T-cell (primary cell): ENCODE results near the gene SCLT1. TPM values are rescaled to one million over a fixed set of nuclear protein-coding genes. Genes with fewer than 3 reads are reported as not detected.

Experiments used
- ATAC-seq, 4 experiments: fragments of 200-7000 bp in 3 of 4; fragments of 150-1000 bp in 1 of 4; cut with Tn5 transposase; replicated peaks in 1 of 4; 1 replicate in 3 of 4; 2 replicates in 1 of 4; pipeline ENCODE4 v1.10.0; 2021; ENCODE audit warnings: moderate library complexity in 3 of 4, mild to moderate bottlenecking in 2 of 4, moderate number of reproducible peaks in 1 of 4
- CTCF ChIA-PET, 2 donors: fragments of 300-600 bp; sonication (Branson Sonifier 250); formaldehyde crosslinking; loops; one replicate each; lab custom pipeline; 2022; ENCODE audit warnings: antibody characterized with exemption in 2 of 2; lab: Charles Lee
- POLR2A ChIA-PET, 2 donors: fragments of 300-600 bp; sonication (Branson Sonifier 250); formaldehyde crosslinking; loops; one replicate each; lab custom pipeline; 2022; ENCODE audit warnings: antibody characterized with exemption in 2 of 2; lab: Charles Lee
- DNase-seq, 35 experiments: peaks; one replicate each; pipeline versions ENCODE4 v3.0.0 to v3.0.0-alpha.2; 2013 to 2023
- H3K27ac ChIP-seq: one replicate; pipeline ENCODE4 v1.5.1; 2013; ENCODE audit warnings: low read length
- H3K27me3 ChIP-seq, 2 experiments: replicated peaks in 1 of 2; 1 replicate in 1 of 2; 2 replicates in 1 of 2; pipeline versions ENCODE4 v1.6.1 to v1.7.0; 2013; ENCODE audit warnings: low read length in 1 of 2, mixed read lengths in 1 of 2; ENCODE audit not compliant: control insufficient read depth in 2 of 2, insufficient read depth in 2 of 2; ENCODE audit errors: extremely low read depth in 1 of 2
- H3K36me3 ChIP-seq, 2 donors: 1 replicate in 1 of 2; 2 replicates in 1 of 2; pipeline versions ENCODE4 v1.6.1 to v1.7.0; 2013; ENCODE audit warnings: low read length in 1 of 2; ENCODE audit not compliant: control insufficient read depth in 2 of 2, insufficient read depth in 1 of 2; ENCODE audit errors: extremely low read depth in 1 of 2
- H3K4me1 ChIP-seq, 2 experiments: 1 replicate in 1 of 2; 2 replicates in 1 of 2; pipeline versions ENCODE4 v1.6.1 to v1.7.0; 2013; ENCODE audit warnings: low read length in 2 of 2, mixed read lengths in 1 of 2; ENCODE audit not compliant: insufficient read depth in 2 of 2, control insufficient read depth in 1 of 2; ENCODE audit errors: extremely low read depth in 1 of 2
- H3K4me3 ChIP-seq, 2 donors: 1 replicate in 1 of 2; 2 replicates in 1 of 2; pipeline versions ENCODE4 v1.5.1 to v1.7.0; 2013; ENCODE audit warnings: mild to moderate bottlenecking in 2 of 2, low read length in 1 of 2, moderate library complexity in 1 of 2; ENCODE audit not compliant: control insufficient read depth in 1 of 2; ENCODE audit errors: extremely low read depth in 1 of 2
- H3K9me3 ChIP-seq: 2 replicates; pipeline ENCODE4 v1.7.0; 2013
- H3K27ac Mint-ChIP-seq, 2 donors: one replicate each; pipeline ENCODE4 v1.8.0; 2020 to 2021; ENCODE audit warnings: mild to moderate bottlenecking in 2 of 2, mixed read lengths in 2 of 2
- H3K27me3 Mint-ChIP-seq, 2 donors: one replicate each; pipeline ENCODE4 v1.8.0; 2021 to 2022; ENCODE audit warnings: mixed read lengths in 2 of 2
- H3K36me3 Mint-ChIP-seq: one replicate; pipeline ENCODE4 v1.8.0; 2021; ENCODE audit warnings: mixed read lengths
- H3K4me1 Mint-ChIP-seq, 3 donors: one replicate each; pipeline ENCODE4 v1.8.0; 2020 to 2022; ENCODE audit warnings: mixed read lengths in 3 of 3, mild to moderate bottlenecking in 1 of 3
- H3K4me3 Mint-ChIP-seq, 3 donors: one replicate each; pipeline ENCODE4 v1.8.0; 2020 to 2022; ENCODE audit warnings: mild to moderate bottlenecking in 3 of 3, mixed read lengths in 3 of 3, moderate library complexity in 3 of 3
- H3K9me3 Mint-ChIP-seq, 3 donors: one replicate each; pipeline ENCODE4 v1.8.0; 2020 to 2022; ENCODE audit warnings: mixed read lengths in 3 of 3
- WGBS: methylation state at CpG from one replicate; pipeline ENCODE4 v1.1.5; 2013; ENCODE audit warnings: missing lambda C conversion rate; ENCODE audit not compliant: insufficient coverage; 5-methylcytosine and 5-hydroxymethylcytosine counted together
- total RNA-seq, 35 experiments: library from RNA in 6 of 35; stranded (reverse) in 6 of 35; fragments of 120-200 nt in 1 of 35; gene quantifications; one replicate each; pipeline versions ENCODE4 v1.2.1 to v1.2.4 and lab custom pipeline; 2013 to 2026

Gene SCLT1
- total RNA-seq, 5 donors from 2014 or later (not counting 1 experiment from before 2014, with no cell fraction given): 16.2 to 25.8 (median 20.2) TPM

DNA sequence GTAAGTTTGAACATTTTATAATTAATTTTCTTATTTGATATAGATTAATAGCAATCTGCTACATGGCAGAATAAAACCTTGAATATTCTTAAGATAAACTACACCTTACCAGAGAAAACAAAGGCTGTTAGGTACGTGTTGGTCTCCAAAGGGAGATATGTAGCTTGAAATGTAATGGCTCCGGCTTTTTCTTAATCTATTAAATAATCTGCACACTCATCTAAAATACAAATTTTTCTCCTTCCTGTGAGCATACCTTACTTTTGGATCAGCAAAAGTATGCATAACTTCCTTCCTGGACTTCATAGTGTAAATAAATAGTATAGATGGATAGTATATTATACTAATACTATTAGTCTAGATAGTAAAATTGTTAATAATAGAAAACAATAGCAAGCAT, 142.5 kb downstream of the SCLT1 start:
- Histone ChIP-seq H3K9me3 (no peaks in the 10 kb centered on the region), H3K36me3 (peaks cover 0 to 6% of the 10 kb centered on the region in 2 donors), H3K4me1 (no peaks in the 10 kb centered on the region), H3K27ac (no peak overlapping the region), H3K4me3 (no peak overlapping the region), H3K27me3 (no peaks in the 10 kb centered on the region)
- no CpG with 5 or more reads among the region's 2 CpGs for WGBS
- no peaks in the 10 kb centered on the region for H3K27me3 Mint-ChIP-seq
- ATAC-seq (no peak), DNase-seq (no peak)
- no peak overlapping the region for H3K27ac Mint-ChIP-seq
- peaks cover 46% of the 10 kb centered on the region for H3K36me3 Mint-ChIP-seq
- H3K4me3 Mint-ChIP-seq: no peak overlapping the region
- POLR2A ChIA-PET: no interaction called here
- H3K9me3 Mint-ChIP-seq: no peaks in the 10 kb centered on the region
- no peaks in the 10 kb centered on the region for H3K4me1 Mint-ChIP-seq
- CTCF ChIA-PET: no interaction called here

DNA sequence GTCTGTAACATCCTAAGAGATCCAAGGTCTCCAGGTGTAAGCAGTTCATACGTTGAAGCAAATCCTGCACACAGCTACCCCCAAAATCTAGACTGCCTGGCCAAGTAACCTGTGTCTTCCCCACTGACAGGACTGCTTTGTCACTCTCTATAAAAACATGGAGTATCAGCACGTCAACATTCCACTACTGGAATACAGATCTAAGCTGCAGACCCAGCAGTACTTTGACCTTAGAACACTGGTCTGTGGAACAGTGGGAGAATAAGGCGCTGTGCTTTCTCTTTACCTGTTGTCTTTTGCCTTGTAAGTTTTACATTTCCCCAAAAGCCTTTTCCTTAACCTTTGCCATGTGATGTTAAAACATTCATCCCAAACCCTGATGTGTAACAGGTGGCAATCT, 146.4 kb downstream of the SCLT1 start:
- no peak overlapping the region for H3K27ac ChIP-seq
- CTCF ChIA-PET: no interaction called here
- WGBS: 100% methylated on average over 1 of the region's 3 CpGs
- Mint-ChIP-seq H3K27me3 (no peaks in the 10 kb centered on the region), H3K9me3 (peaks cover 0 to 14% (median 0%) of the 10 kb centered on the region in 3 donors), H3K4me1 (no peaks in the 10 kb centered on the region), H3K4me3 (no peak overlapping the region), H3K36me3 (peaks cover 63% of the 10 kb centered on the region), H3K27ac (no peak overlapping the region)
- H3K4me1 ChIP-seq: no peaks in the 10 kb centered on the region
- no peaks in the 10 kb centered on the region for H3K27me3 ChIP-seq
- POLR2A ChIA-PET: no interaction called here
- no peak overlapping the region for H3K4me3 ChIP-seq
- no peak for DNase-seq
- no peak for ATAC-seq
- H3K36me3 ChIP-seq: peaks cover 0 to 16% of the 10 kb centered on the region in 2 donors
- no peaks in the 10 kb centered on the region for H3K9me3 ChIP-seq

DNA sequence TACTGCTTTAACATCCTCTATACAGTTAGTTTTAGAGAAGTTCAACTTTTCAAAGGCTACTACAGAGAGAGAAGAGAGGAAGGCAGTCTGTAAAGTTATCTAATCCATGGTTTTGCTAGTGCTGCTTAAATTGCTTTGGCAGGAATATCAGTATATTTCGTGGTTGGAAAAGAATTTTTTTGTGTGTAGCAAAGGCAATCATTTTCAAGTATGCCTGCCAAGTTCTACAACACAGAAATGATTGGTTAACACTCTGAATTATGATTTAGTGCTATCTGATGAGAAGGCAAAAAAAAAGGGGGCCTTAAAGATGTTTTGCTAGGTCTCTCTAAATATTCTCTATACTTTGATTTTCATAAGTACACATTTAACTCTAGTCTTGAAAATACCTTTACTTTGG, 150.7 kb downstream of the SCLT1 start:
- Histone ChIP-seq H3K27me3 (no peaks in the 10 kb centered on the region), H3K4me1 (no peaks in the 10 kb centered on the region), H3K4me3 (no peak overlapping the region), H3K36me3 (peaks cover 0 to 24% of the 10 kb centered on the region in 2 donors), H3K9me3 (no peaks in the 10 kb centered on the region), H3K27ac (no peak overlapping the region)
- H3K27ac Mint-ChIP-seq: no peak overlapping the region
- no peaks in the 10 kb centered on the region for H3K4me1 Mint-ChIP-seq
- ChIA-PET CTCF (no interaction called here), POLR2A (no interaction called here)
- H3K36me3 Mint-ChIP-seq: peaks cover 63% of the 10 kb centered on the region
- ATAC-seq (no peak), DNase-seq (no peak)
- H3K27me3 Mint-ChIP-seq: no peaks in the 10 kb centered on the region
- WGBS: 100% methylated on average over 1 of the region's 1 CpG
- no peak overlapping the region for H3K4me3 Mint-ChIP-seq
- H3K9me3 Mint-ChIP-seq: peaks cover 0 to 14% (median 0%) of the 10 kb centered on the region in 3 donors

DNA sequence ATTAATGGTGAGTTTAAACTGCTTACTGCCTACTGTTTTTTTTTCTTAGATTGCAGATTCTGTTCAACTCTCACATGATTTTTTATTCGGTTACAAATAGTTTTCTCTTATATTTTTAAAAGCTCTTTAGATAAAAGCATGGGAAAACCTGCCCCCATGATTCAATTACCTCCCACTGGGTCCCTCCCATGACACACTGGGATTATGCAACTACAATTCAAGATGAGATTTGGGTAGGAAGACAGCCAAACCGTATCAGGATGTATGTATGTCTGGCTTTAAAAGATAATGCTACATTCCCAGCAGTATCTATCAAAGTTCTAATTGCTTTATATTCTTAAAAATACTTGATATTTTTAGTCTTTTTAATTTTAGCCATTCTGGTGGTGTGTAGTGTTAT, 152.4 kb downstream of the SCLT1 start:
- no peak overlapping the region for H3K27ac Mint-ChIP-seq
- no peaks in the 10 kb centered on the region for H3K27me3 Mint-ChIP-seq
- CTCF ChIA-PET: no interaction called here
- H3K36me3 Mint-ChIP-seq: peaks cover 60% of the 10 kb centered on the region
- H3K9me3 ChIP-seq: no peaks in the 10 kb centered on the region
- no peak for DNase-seq
- peaks cover 0 to 14% (median 0%) of the 10 kb centered on the region in 3 donors for H3K9me3 Mint-ChIP-seq
- no peak overlapping the region for H3K4me3 ChIP-seq
- H3K4me1 ChIP-seq: no peaks in the 10 kb centered on the region
- H3K4me1 Mint-ChIP-seq: no peaks in the 10 kb centered on the region
- no CpG with 5 or more reads among the region's 2 CpGs for WGBS
- H3K4me3 Mint-ChIP-seq: no peak overlapping the region
- no peaks in the 10 kb centered on the region for H3K27me3 ChIP-seq
- no peak for ATAC-seq
- H3K27ac ChIP-seq: no peak overlapping the region
- POLR2A ChIA-PET: interaction anchor here in 1 of 2 donors (0.7 kb wide), 1 partner anchor 78 kb away, joined by 3 read pairs; no protein-coding TSS in a partner anchor
- H3K36me3 ChIP-seq: peaks cover 0 to 18% of the 10 kb centered on the region in 2 donors

DNA sequence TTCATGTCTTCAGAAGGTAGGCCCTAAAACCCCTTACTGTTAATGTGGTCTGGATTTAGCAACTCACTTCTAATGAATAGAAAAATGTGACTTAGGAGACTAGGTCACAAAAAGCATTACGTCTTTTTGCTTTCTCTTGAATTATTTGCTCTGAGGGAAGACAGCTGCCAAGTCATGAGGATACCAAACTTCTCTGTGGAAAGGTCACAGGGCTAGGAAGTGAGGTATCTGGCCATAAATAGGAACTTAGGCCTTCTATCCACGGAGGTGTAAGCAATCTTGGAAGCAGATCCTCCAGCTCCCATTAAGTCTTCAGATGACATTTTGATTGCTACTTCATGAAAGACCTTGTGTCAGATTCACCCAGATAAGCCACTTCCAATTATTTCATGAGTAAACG, 163.3 kb downstream of the SCLT1 start:
- H3K9me3 ChIP-seq: no peaks in the 10 kb centered on the region
- H3K4me3 ChIP-seq: no peak overlapping the region
- POLR2A ChIA-PET: no interaction called here
- Mint-ChIP-seq H3K36me3 (peaks cover 61% of the 10 kb centered on the region), H3K27me3 (no peaks in the 10 kb centered on the region), H3K4me1 (peaks cover 0 to 5% (median 2%) of the 10 kb centered on the region in 3 donors), H3K27ac (no peak overlapping the region), H3K4me3 (no peak overlapping the region), H3K9me3 (peaks cover 0 to 11% (median 0%) of the 10 kb centered on the region in 3 donors)
- H3K27me3 ChIP-seq: no peaks in the 10 kb centered on the region
- no peak for DNase-seq
- no peak for ATAC-seq
- CTCF ChIA-PET: no interaction called here
- no peaks in the 10 kb centered on the region for H3K4me1 ChIP-seq
- no peak overlapping the region for H3K27ac ChIP-seq
- peaks cover 0 to 3% of the 10 kb centered on the region in 2 donors for H3K36me3 ChIP-seq
- WGBS: no CpG with 5 or more reads among the region's 3 CpGs

DNA sequence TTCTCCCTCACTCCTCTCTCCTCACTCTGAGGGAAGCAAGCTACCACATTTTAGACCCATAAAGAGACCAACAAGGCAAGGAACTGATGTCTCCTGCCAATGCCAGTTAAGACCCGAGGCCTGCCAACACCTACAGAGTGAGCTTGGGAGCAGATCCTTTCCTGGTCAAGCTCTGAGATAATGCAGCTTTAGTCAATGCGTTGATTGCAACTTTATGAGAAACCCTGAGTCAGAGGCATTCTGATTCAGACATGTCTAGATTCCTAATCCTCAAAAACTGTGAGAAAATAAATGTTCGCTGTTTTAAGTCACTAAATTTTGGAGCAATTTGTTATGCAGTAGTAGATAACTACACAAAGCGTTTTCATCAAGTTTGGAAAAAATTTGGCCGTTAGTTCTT, 168.4 kb downstream of the SCLT1 start:
- ATAC-seq (no peak), DNase-seq (no peak)
- H3K4me1 Mint-ChIP-seq: peaks cover 0 to 3% (median under 1%) of the 10 kb centered on the region in 3 donors
- no peak overlapping the region for H3K27ac Mint-ChIP-seq
- H3K27me3 Mint-ChIP-seq: no peaks in the 10 kb centered on the region
- no peaks in the 10 kb centered on the region for H3K4me1 ChIP-seq
- H3K27ac ChIP-seq: no peak overlapping the region
- no peaks in the 10 kb centered on the region for H3K9me3 ChIP-seq
- CTCF ChIA-PET: interaction anchor here in 1 of 2 donors (0.5 kb wide), 1 partner anchor 840 kb away, joined by 14 read pairs; no protein-coding TSS in a partner anchor
- 91% methylated on average over 2 of the region's 5 CpGs for WGBS
- H3K27me3 ChIP-seq: no peaks in the 10 kb centered on the region
- peaks cover 61% of the 10 kb centered on the region for H3K36me3 Mint-ChIP-seq
- peaks cover 0 to 3% of the 10 kb centered on the region in 2 donors for H3K36me3 ChIP-seq
- no peak overlapping the region for H3K4me3 Mint-ChIP-seq
- H3K9me3 Mint-ChIP-seq: peaks cover 0 to 11% (median 0%) of the 10 kb centered on the region in 3 donors
- H3K4me3 ChIP-seq: no peak overlapping the region
- POLR2A ChIA-PET: no interaction called here

DNA sequence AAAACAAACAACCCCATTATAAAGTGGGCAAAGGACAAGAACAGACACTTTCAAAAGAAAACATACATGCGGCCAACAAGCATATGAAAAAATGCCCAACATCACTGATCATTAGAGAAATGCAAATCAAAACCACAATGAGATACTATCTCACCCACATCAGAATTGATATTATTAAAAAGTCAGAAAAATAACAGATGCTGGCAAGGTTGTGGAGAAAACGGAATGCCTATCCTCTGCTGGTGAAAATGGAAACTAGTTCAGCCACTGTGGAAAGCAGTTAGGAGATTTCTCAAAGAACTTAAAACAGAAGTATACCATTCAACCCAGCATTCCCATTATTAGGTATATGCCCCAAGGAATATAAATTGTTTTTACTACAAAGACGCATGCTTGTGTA, 171.4 kb downstream of the SCLT1 start:
- Mint-ChIP-seq H3K27ac (no peak overlapping the region), H3K27me3 (no peaks in the 10 kb centered on the region), H3K4me3 (no peak overlapping the region), H3K4me1 (peaks cover 16 to 29% (median 25%) of the 10 kb centered on the region in 3 donors), H3K36me3 (peaks cover 48% of the 10 kb centered on the region), H3K9me3 (peaks cover 0 to 4% (median 0%) of the 10 kb centered on the region in 3 donors)
- H3K9me3 ChIP-seq: no peaks in the 10 kb centered on the region
- H3K4me3 ChIP-seq: no peak overlapping the region
- ATAC-seq: no peak
- no CpG with 5 or more reads among the region's 3 CpGs for WGBS
- H3K36me3 ChIP-seq: peaks cover 0 to 3% of the 10 kb centered on the region in 2 donors
- CTCF ChIA-PET: no interaction called here
- no peak overlapping the region for H3K27ac ChIP-seq
- H3K4me1 ChIP-seq: peaks cover 2 to 5% of the 10 kb centered on the region in 2 experiments
- DNase-seq: no peak
- POLR2A ChIA-PET: no interaction called here
- no peaks in the 10 kb centered on the region for H3K27me3 ChIP-seq
